GM18508 (cell line): Measurements from ENCODE around the gene AZI2.

Experiments used
- ATAC-seq: cut with Tn5 transposase; IDR thresholded peaks from one replicate; pipeline ENCODE4 v1.9.1; 2021; ENCODE audit warnings: moderate number of reproducible peaks; ENCODE audit not compliant: insufficient read depth, unreplicated experiment

The AZI2 gene

DNA sequence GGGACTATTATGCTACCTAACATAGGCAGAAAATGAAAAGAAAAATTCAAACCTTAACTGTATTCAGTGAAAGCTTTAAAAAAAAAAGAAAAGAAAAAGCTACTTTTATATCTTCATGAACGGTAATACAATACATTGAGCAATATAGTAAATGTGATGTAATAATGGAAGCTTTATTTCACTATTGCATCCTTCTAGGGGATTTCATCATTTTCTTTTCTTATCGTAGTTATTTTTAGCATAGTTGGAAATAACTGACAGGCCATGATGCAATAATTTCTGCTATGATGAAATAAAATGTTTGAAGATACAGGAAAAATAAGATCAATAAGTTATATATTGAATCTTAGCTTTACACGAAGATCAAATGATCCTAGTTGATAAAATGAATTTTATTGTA lies 40.4 kb downstream of the AZI2 start:
- no peak for ATAC-seq

DNA sequence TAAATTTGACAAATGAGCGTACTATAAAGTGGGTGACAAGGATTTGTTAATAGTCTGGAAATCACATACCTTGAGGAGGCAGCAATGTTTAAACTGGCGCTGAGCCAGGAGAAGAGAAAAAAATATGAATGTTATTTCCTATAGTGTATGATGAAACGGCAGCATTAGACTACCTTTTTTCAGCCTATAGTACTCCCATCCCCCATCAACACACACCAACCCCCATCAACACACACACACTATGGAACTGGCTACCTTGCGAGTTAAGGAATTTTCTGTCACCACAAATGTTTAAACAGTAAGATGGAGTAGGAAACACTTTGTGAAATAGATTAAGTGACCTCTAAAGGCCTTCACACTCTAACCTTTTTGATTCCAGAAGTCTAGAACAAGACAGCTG lies 46.9 kb downstream of the AZI2 start:
- no peak for ATAC-seq

DNA sequence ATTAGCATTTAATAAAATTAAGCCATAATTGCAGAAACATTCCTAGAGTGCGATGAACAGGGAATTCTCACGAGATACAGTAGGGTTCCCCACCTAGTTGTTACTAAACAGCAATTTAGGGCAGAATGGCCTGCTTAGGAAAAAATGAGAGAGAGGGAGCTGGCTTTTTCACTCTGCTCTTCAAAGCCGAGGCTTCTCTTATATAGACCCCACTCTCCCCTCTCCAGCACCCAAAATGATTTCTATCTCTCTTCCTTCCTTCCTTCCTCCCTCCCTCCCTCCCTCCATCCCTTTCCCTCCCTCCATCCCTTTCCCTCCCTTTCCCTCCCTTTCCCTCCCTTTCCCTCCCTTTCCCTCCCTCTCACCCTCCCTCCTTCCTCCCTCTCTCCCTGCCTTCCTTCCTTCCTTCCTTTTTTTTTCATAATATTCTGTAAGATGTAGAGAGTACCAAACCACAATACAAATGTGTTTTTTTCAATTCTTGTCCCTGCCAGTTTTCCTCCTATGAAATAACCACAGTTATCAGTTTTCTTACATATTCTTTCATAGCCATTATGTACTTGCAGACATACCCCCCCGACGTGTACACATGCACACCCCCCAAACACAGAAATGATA lies 48.2 kb downstream of the AZI2 start:
- ATAC-seq, result no peak

DNA sequence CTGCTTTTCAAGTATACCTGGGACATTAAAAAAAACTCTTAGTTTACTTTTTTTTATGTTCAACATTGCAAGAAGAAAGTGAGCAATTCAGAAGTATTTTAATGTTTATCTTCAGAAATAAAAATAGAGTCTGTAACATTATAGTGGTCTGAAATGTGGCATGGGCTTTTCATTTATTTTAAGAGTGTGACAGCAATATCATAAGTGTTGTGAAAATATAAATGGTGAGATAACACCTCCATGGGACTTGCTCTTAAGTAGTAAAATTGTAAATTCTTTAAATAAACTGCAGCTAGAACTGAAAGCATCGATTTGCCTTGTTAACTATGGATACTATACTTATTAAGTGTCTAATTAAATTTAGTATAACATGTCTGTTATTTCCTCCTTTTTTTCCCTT lies 48.9 kb downstream of the AZI2 start:
- no peak for ATAC-seq

DNA sequence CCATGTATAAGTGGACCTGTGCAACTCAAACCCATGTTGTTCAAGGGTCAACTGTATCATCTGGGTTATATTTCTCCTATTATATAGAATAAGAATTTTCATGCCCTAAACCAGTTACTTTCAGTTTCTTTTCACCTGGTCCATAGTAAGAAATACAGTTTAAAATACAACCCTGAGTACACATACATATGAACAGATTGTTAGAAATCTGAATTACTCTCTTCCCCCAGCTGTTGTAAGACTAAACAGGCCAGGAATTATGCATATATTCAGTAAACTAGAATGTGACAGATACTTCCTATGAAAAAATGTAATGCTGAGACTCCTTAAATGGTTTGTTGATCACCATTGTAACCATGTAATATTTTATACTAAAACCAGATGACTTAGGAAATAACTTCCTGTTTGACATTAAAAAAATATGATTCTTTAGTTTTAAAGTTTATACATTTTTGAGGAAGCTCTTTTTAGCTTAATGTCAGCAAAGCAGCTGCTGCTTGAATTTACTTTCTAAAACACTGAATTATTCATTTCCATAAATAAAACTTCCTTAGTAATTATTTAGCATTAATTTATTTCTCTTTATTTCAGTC lies 52.6 kb downstream of the AZI2 start:
- no peak for ATAC-seq

DNA sequence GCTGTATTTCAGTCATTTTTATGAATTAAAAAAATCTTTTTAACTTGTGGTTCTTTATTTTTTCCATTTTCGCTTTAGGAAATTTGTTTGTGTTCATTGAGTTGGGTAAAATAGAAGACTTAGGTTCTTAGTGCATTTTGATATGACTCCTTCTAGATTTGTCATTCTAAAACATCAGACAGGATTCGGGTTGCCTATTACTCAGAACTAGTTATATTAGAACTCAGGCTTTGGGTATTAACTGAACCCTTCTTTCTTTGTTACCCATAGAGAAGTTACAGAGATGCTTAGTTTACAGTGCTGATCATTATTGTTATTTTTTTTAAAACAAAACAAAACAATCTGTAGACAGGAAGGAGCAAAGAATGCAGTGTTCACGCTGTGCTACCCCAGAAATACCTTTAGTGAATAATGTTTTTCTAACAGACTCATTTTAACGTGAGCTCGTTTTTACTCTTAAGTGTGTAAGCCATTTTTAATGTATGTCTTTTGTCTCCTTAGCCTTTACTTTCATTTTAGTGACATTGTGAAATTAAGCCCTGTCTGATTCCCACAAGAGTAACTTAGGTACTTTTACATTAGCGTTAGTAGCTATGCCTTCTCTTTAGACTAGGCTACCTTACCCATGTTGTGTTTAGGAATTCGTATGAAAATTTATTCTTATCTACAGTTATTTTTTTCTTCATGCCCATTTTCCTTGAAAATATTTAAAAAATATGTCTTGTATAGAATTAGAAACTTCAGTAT lies 53.8 kb downstream of the AZI2 start:
- no peak for ATAC-seq

DNA sequence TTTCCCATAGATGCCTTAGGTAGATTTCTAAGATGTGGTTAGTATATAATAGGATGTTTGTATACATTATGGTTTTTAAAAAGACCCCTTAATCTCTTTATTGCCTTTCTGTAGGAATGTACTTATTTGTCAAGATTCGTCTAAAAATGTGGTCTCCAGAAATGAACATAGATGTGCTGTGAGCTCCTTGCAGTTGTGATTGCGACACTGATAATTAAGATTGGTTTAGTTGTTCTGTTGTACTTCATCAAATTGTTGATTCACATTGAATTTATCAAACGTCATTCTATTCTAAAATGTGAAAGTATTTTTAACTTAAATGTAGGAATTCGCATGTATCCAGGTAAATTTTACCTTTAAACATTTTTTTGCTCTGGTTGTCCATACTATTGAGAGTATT lies 56.0 kb downstream of the AZI2 start:
- no peak for ATAC-seq

DNA sequence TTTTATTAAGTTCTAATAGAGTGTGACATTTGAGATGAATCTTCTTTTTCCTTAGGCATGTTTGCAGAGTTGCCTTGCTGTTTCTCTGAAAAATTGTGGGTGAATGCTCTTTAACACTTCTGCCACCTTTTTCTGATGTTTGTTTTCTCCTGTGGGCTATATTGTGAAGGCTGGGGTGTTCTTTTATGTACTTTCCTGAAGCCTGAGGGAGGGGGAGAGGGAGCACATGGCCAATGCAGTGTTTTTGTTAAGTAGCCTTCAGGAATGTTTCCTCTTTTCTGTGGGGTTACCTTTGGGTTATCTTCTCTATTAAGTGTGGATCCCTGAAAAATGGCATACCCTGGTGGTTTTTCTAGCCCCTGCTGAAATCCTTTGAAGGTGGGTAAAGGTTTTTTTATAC lies 57.0 kb downstream of the AZI2 start:
- no peak for ATAC-seq

DNA sequence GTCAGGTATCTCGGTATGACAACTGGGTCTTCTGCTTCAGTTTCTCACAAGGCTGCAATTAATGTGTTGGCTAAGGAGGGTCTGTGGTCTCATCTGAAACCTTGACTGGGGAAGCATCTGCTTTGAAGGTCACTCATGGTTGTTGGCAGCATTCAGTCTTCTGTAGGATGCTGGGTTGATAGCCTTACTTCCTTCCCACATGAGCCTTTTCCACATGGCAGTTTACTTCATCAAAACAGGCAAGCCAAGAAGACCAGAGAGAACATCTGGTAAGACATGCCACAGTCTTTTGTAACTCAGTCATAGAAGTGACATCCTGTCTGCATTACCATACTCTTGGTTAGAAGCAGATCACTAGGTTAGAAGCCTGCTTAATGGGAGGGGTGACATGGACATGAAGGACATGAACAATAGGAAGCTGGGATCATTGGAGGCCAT lies 57.7 kb downstream of the AZI2 start:
- no peak for ATAC-seq

DNA sequence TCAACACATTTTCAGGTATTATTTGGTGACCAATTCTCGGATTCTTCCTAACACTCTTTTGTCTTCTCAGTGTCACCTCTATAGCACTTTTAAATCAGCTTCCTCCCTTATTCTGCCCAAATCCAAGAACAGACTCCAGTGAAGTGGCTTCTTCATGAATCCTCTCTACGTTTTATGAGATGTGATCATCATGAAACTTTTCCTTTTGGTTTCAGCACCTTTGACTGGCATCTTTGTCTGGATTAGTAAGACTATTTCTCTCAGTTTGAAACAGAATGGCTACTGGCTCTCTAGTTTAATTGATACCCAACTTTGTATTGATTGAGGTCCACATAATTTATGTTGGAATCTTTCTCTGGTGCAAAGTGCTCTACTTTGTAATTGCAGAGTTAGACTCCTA lies 61.6 kb downstream of the AZI2 start:
- ATAC-seq, result no peak

DNA sequence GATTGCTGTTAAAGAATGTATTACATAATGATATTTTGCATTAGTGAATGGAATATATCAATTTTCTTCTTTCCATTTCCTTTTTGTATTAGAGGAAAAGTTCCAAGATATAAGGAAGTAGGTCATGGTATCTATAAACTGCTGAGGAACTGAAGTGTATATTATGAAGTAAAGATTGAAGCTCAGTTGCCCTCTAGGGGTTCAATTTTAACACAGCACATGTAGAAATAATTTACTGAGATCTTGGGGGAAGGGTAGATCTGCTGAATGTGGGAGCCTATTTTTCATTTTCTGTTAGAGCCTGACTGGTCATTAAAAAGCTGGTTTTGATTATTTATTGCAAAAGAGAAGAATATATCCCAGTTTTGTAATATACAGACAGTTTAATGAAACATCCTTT lies 62.0 kb downstream of the AZI2 start:
- peak; percentile 79 for ATAC-seq

DNA sequence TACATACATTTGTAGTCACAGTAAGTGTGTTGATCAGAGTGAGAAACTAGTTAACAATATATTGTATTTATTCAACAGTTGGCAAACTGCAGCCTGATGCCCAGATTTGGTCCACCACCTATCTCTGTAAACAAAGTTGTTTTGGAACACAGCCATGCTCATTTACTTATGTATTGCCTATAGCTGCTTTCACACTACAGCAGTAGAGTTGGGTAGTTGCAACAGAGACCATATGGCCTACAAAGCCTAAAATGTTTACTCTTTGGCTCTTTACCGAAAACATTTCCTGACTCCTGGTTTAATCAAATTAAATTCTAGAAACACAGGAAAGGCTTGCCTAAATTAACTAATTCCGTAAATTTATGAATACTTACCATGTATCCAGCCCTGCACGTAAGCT lies 67.8 kb downstream of the AZI2 start:
- no peak for ATAC-seq

DNA sequence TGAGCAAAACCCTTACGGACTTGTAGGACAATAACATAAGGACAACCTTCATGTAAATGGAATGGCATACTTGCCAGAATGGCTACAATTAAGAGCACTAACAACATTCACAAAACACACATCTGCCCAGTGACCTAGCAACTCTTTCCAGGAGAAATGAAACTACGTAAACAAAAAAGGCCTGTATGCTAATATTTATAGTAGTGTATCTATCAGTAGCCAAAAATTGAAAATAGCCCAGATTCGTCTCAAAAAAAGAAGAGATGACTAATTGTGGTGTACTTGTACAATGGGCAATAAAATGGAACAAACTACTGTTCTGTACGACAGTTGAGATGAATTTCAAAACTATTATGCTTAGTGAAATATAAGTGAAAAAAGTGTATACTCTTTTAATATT lies 68.9 kb downstream of the AZI2 start:
- ATAC-seq, result no peak

DNA sequence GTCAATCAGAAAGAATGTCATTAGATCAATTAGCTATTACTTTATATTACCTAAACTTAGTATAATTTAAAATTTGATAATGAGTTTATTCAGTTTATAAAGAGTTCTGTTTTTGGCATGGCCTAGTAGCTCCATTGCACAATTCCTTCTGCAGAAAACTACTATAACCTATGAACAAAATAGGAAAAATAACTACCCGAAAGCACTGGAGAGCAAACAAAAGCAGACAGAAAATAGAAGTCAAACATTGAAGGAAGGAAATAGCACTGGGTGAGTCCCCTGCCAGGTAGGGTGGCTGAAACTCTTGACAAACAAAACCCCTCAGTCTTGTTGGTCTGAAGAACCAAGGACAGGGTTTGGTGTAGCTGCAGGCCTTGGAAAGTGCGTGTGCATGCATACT lies 69.7 kb downstream of the AZI2 start:
- no peak for ATAC-seq

DNA sequence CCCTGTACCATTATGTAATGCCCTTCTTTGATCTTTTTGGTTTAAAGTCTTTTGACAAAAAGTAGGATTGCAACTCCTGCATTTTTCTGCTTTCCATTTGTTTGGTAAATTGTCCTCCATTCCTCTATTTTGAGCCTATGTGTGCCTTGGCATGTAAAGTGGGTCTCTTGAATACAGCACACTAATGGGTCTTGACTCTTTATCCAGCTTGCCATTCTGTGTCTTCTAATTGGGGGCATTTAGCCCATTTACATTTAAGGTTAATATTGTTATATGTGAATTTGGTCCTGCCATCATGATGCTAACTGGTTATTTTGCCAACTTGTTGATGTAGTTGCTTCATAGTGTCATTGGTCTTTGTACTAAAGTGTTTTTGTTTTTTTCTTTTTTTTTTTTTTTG lies 74.8 kb downstream of the AZI2 start:
- no peak for ATAC-seq
